H9 (cell line): ENCODE measurements around the gene MICAL2. TPM values are rescaled to one million over a fixed set of nuclear protein-coding genes. Genes with fewer than 3 reads are reported as not detected.

Experiments
- DNase-seq: peaks from one replicate; pipeline ENCODE4 v3.0.0-alpha.2; 2017
- H2AFZ ChIP-seq: one replicate; pipeline ENCODE4 v1.6.1; 2013; ENCODE audit warnings: mild to moderate bottlenecking, low read length, control low read depth, moderate library complexity
- H2AK5ac ChIP-seq: 2 replicates; pipeline ENCODE4 v1.6.1; 2013; ENCODE audit warnings: low read length, control low read depth, mixed read lengths; ENCODE audit not compliant: insufficient read length
- H2BK120ac ChIP-seq: one replicate; pipeline ENCODE4 v1.6.1; 2013; ENCODE audit warnings: low read depth, mild to moderate bottlenecking, low read length, control low read depth, inconsistent platforms; ENCODE audit not compliant: poor library complexity, severe bottlenecking
- H2BK12ac ChIP-seq: 2 replicates; pipeline ENCODE4 v1.6.1; 2013; ENCODE audit warnings: low read length, control low read depth, mixed read lengths, low read depth; ENCODE audit not compliant: insufficient read length
- H2BK15ac ChIP-seq: 2 replicates; pipeline ENCODE4 v1.6.1; 2013; ENCODE audit warnings: low read depth, low read length, control low read depth
- H2BK20ac ChIP-seq: one replicate; pipeline ENCODE4 v1.6.1; 2013; ENCODE audit warnings: low read depth, mild to moderate bottlenecking, low read length, control low read depth, inconsistent platforms; ENCODE audit not compliant: poor library complexity, severe bottlenecking
- H2BK5ac ChIP-seq: 2 replicates; pipeline ENCODE4 v1.6.1; 2013; ENCODE audit warnings: low read length, control low read depth, mixed read lengths; ENCODE audit not compliant: insufficient read length
- H3K14ac ChIP-seq: 2 replicates; pipeline ENCODE4 v1.6.1; 2013; ENCODE audit warnings: low read length, control low read depth; ENCODE audit not compliant: insufficient read depth
- H3K18ac ChIP-seq: 2 replicates; pipeline ENCODE4 v1.6.1; 2013; ENCODE audit warnings: low read depth, mild to moderate bottlenecking, mixed read lengths, low read length, control low read depth; ENCODE audit not compliant: insufficient read length
- H3K23ac ChIP-seq: 2 replicates; pipeline ENCODE4 v1.6.1; 2013; ENCODE audit warnings: low read length, control low read depth, mixed read lengths, low read depth; ENCODE audit not compliant: insufficient read length
- H3K23me2 ChIP-seq: 2 replicates; pipeline ENCODE4 v1.6.1; 2013; ENCODE audit warnings: low read depth, mild to moderate bottlenecking, mixed read lengths, low read length, control low read depth; ENCODE audit not compliant: insufficient read length, poor library complexity, severe bottlenecking
- H3K27ac ChIP-seq: 2 replicates; pipeline ENCODE4 v1.5.1; 2013; ENCODE audit warnings: low read length, control low read depth, mixed read lengths, low read depth; ENCODE audit not compliant: insufficient read length
- H3K27me3 ChIP-seq: 2 replicates; pipeline ENCODE4 v1.6.1; 2013; ENCODE audit warnings: low read length, control low read depth, inconsistent platforms; ENCODE audit not compliant: insufficient read depth
- H3K4ac ChIP-seq: 2 replicates; pipeline ENCODE4 v1.6.1; 2013; ENCODE audit warnings: low read depth, mild to moderate bottlenecking, control low read depth, inconsistent platforms, low read length, moderate library complexity
- H3K4me1 ChIP-seq: 2 replicates; pipeline ENCODE4 v1.6.1; 2013; ENCODE audit warnings: low read length, control low read depth, inconsistent platforms; ENCODE audit not compliant: insufficient read depth
- H3K4me2 ChIP-seq: 2 replicates; pipeline ENCODE4 v1.6.1; 2013; ENCODE audit warnings: low read length, control low read depth, mixed read lengths; ENCODE audit not compliant: insufficient read length, insufficient read depth
- H3K56ac ChIP-seq: 2 replicates; pipeline ENCODE4 v1.6.1; 2013; ENCODE audit warnings: low read depth, mild to moderate bottlenecking, mixed read lengths, low read length, control low read depth; ENCODE audit not compliant: insufficient read length
- H3K79me1 ChIP-seq: 2 replicates; pipeline ENCODE4 v1.6.1; 2013; ENCODE audit warnings: low read depth, mild to moderate bottlenecking, moderate library complexity, low read length, control low read depth, inconsistent platforms; ENCODE audit not compliant: insufficient read depth, poor library complexity, severe bottlenecking
- H3K79me2 ChIP-seq: 2 replicates; pipeline ENCODE4 v1.6.1; 2013; ENCODE audit warnings: low read length, control low read depth, inconsistent platforms; ENCODE audit not compliant: insufficient read depth
- H3K9ac ChIP-seq: 2 replicates; pipeline ENCODE4 v1.6.1; 2013; ENCODE audit warnings: low read length, control low read depth, mixed read lengths; ENCODE audit not compliant: insufficient read length; ENCODE audit errors: extremely low read depth
- H3K9me3 ChIP-seq: one replicate; pipeline ENCODE4 v1.6.1; 2013; ENCODE audit warnings: low read depth, low read length, inconsistent platforms; ENCODE audit not compliant: control insufficient read depth
- H3T11ph ChIP-seq: one replicate; pipeline ENCODE4 v1.6.1; 2013; ENCODE audit warnings: mild to moderate bottlenecking, low read length, control low read depth, inconsistent platforms
- H4K20me1 ChIP-seq: one replicate; pipeline ENCODE4 v1.6.1; 2013; ENCODE audit not compliant: control insufficient read depth, insufficient read length, insufficient read depth
- H4K5ac ChIP-seq: 2 replicates; pipeline ENCODE4 v1.6.1; 2013; ENCODE audit warnings: low read depth, mild to moderate bottlenecking, mixed read lengths, low read length, control low read depth; ENCODE audit not compliant: insufficient read length
- H4K8ac ChIP-seq: replicated peaks from 2 replicates; pipeline ENCODE4 v1.6.1; 2013; ENCODE audit warnings: low read length, control low read depth, mixed read lengths, low read depth; ENCODE audit not compliant: insufficient read length
- H4K91ac ChIP-seq: 2 replicates; pipeline ENCODE4 v1.6.1; 2013; ENCODE audit warnings: low read depth, mild to moderate bottlenecking, moderate library complexity, mixed read lengths, low read length, control low read depth; ENCODE audit not compliant: insufficient read length
- H3K27ac Mint-ChIP-seq, 3 experiments: 2 replicates in 2 of 3; 3 replicates in 1 of 3; pipeline ENCODE4 v1.8.0; 2020 to 2021; ENCODE audit warnings: mixed read lengths in 3 of 3, mild to moderate bottlenecking in 1 of 3, moderate library complexity in 1 of 3
- H3K27me3 Mint-ChIP-seq: 2 replicates; pipeline ENCODE4 v1.8.0; 2021; ENCODE audit warnings: low read depth, mild to moderate bottlenecking, moderate library complexity, mixed read lengths
- H3K36me3 Mint-ChIP-seq, 3 experiments: 2 replicates in 2 of 3; 3 replicates in 1 of 3; pipeline ENCODE4 v1.8.0; 2020 to 2021; ENCODE audit warnings: low read depth in 3 of 3, mixed read lengths in 3 of 3; ENCODE audit not compliant: insufficient read depth in 1 of 3
- H3K4me1 Mint-ChIP-seq, 2 experiments: 2 replicates each; pipeline ENCODE4 v1.8.0; 2020; ENCODE audit warnings: mixed read lengths in 2 of 2
- H3K4me3 Mint-ChIP-seq, 2 experiments: 2 replicates in 1 of 2; 3 replicates in 1 of 2; pipeline ENCODE4 v1.8.0; 2020 to 2021; ENCODE audit warnings: mild to moderate bottlenecking in 2 of 2, mixed read lengths in 2 of 2, moderate library complexity in 1 of 2
- H3K9me3 Mint-ChIP-seq, 2 experiments: 2 replicates in 1 of 2; 3 replicates in 1 of 2; pipeline ENCODE4 v1.8.0; 2020; ENCODE audit warnings: mild to moderate bottlenecking in 2 of 2, mixed read lengths in 2 of 2, moderate library complexity in 1 of 2
- CTCF ChIP-seq: fragments of 200-600 bp; sonication (generic); conservative IDR thresholded peaks from 3 replicates; pipeline ENCODE4 v1.8.0; 2021; ENCODE audit warnings: antibody characterized with exemption, mild to moderate bottlenecking
- WGBS: extraction: QIAGEN DNeasy Blood & Tissue Kit; methylation state at CpG from one replicate; pipeline ENCODE4 v1.1.7; 2013; ENCODE audit warnings: missing lambda C conversion rate, low lambda C conversion rate, mixed read lengths; ENCODE audit not compliant: insufficient read length; ENCODE audit errors: extremely low coverage; 5-methylcytosine and 5-hydroxymethylcytosine counted together
- total RNA-seq: library from RNA; stranded (reverse); gene quantifications from 2 replicates; pipeline ENCODE4 v1.2.1, GENCODE V29; 2021

MICAL2 gene
- total RNA-seq, 1 experiment from 2014 or later, result 4.7 TPM

DNA sequence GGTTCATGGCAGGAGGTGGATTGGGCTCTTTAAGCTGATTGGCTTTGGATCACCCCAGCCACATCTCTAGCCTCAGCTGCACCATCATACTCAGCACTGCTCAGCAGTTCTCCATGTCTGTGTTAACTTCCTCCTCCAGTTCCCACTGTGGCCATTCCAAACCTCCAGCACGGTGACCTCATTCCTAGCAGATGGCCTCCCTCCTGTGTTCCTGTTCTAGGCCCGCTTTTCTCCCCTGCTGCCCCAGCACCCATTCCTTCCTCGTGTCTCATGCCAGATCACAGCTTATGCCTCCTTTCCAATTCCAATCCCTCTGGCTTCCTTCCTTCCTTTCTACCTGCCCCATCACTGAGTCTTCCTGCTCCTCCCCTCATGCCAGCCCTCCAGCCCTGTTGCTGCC lies 96.1 kb downstream of the MICAL2 start:
- Histone ChIP-seq H3K56ac (no peak overlapping the region), H2BK120ac (no peak overlapping the region), H3K18ac (no peak overlapping the region), H2AK5ac (no peak overlapping the region), H3T11ph (no peak overlapping the region), H3K4me1 (no peaks in the 10 kb centered on the region), H3K4me2 (no peak overlapping the region), H4K8ac (no peak overlapping the region), H3K9ac (no peak overlapping the region), H3K23me2 (no peaks in the 10 kb centered on the region), H3K9me3 (no peaks in the 10 kb centered on the region), H3K27me3 (no peaks in the 10 kb centered on the region), H3K14ac (no peak overlapping the region), H3K4ac (no peak overlapping the region), H2BK5ac (no peak overlapping the region), H2BK15ac (no peak overlapping the region), H2BK20ac (no peak overlapping the region), H3K79me1 (no peaks in the 10 kb centered on the region), H2AFZ (no peak overlapping the region), H4K20me1 (no peaks in the 10 kb centered on the region), H3K79me2 (no peaks in the 10 kb centered on the region), H4K5ac (no peak overlapping the region), H2BK12ac (no peak overlapping the region), H3K27ac (no peak overlapping the region), H3K23ac (no peak overlapping the region), H4K91ac (no peak overlapping the region)
- no peak for TF ChIP-seq CTCF
- Mint-ChIP-seq H3K27ac (no peak overlapping the region), H3K9me3 (peaks cover 0 to 3% of the 10 kb centered on the region in 2 experiments; a peak in 1 of 5 replicates), H3K4me3 (no peak overlapping the region), H3K4me1 (no peaks in the 10 kb centered on the region), H3K27me3 (0 out of 2 replicates have a peak, but pooled peaks cover 2% of the 10 kb centered on the region), H3K36me3 (no peaks in the 10 kb centered on the region)
- no CpG with 5 or more reads among the region's 3 CpGs for WGBS
- DNase-seq, result no peak
